ENCODE measurements around the gene TBC1D17.

The TBC1D17 gene

DNA sequence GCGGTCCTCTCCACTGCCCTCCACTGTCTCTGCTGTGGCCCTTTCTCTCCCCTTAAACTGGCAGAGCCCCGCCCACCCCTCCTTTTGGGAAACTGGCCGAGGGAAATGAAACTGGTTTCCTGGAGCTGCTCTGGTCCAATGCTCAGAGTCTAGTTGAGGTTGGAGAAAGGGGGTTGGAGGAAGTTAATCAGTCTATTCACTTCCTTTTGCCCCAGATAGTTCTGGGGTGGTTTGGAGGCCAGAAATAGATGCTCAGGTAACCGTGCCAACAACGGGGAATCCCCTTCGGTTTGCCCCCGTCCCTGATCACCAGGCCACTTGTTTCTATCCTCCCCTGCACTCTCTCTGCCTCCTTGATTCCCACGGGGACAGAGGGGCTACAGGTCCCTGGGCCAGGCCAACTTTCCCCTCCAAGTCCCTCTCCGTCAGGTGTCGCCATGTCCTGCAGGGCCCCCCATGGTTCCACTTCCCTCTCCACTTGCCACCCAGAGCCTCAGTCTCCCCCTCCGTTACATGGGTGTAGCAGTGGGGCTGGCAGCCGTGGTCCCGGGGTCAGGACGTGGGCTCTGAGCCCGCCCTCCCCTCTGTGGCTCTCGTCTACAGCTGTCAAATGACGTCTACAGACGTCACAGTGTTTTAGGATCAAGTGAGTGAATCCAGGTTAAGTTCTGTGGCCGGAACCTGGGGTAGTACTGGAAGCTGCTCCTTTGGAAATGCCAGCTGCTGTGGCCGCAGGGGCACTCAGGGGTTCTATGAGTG is 19.5 kb downstream of the TBC1D17 start, which contains the start of gene IL4I1:
Gene IL4I1, minus strand, starts transcription at position 25 of the 759 bp plus-strand sequence. CDS start 727 bp downstream, outside the sequence.
- DNase-seq, result peak; percentile 35

DNA sequence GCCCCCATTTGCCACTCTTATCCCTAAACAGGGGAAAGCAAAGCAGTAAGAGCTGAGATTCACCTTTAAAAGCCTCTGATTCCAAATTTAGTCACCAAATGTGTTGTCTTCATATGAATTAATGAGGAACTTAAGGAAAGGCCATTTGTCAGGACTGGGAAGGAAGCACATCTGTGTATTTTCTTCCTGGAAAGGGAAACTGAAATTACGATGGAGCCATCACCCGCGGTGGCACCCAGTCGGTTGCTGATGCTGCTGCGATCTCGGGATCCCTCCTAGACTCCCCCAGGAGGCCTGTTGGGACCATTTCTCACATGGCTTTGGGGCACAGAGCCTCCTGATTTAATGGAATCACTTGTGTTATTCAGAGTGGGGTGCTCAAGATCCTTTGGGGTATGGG is 26.6 kb downstream of the TBC1D17 start:
- no peak for DNase-seq

DNA sequence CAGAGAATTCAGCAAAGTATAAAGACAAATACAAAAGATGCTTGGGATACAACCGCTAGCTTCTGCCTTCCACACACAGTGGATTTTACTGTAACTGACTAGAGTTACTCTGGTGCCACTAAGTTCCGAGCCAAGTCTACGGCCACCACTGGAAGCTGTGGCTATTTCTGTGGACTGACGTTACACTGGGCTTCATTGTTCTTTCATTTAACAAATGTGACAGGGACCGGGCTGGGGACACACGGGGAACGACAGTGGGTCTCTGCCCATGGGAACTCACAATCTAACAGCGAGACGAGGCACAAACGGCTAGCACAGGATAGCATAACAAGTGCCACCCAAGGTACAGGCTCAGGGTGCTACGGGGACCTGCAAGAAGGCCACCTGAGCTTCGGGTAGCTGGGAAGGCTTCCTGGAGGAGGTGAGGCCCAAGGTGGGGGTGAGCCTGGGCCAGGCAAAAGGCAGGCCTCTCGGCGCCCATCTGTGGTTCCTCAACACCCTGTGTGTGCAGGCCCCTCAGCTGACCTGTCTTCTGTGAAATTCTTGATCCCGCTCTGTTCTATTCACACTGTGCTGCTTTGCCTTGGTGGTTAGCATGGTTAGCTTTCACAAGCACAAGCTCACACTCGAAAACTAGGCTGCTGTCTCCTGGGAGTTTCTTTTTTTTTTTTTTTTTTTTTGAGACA is 29.5 kb downstream of the TBC1D17 start:
- no peak for DNase-seq

DNA sequence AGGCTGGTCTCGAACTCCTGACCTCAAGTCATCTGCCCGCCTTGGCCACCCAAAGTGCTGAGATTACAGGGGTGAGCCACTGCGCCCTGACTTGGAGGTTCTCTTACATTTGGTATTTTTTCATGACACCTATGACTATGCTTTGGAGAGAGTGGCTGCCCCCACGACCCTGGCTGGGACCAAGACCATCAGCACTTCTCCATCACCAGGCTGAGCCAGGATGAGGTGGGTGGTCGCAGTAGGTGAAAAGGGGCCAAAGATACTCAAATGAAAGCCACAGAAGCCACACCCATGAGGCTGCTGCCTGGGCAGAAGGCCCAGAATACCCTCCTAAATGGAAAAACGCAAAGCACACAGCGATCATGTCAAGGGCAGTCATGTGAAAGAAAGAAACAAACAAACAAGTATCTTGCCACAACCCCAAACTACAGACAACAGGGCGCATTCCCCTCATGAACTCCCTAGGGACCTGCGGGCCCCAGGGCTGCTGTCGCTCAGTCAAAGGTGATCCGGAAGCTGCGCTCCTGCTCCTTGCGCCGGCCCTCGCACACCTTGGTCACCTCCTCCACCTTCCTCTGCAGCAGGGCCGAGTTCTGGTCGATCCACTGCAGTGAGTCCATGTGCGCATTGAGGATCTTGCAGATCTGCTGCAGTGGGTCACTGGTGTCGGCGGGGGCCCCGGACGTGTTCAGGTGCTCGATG is 30.4 kb downstream of the TBC1D17 start:
- DNase-seq, result no peak

DNA sequence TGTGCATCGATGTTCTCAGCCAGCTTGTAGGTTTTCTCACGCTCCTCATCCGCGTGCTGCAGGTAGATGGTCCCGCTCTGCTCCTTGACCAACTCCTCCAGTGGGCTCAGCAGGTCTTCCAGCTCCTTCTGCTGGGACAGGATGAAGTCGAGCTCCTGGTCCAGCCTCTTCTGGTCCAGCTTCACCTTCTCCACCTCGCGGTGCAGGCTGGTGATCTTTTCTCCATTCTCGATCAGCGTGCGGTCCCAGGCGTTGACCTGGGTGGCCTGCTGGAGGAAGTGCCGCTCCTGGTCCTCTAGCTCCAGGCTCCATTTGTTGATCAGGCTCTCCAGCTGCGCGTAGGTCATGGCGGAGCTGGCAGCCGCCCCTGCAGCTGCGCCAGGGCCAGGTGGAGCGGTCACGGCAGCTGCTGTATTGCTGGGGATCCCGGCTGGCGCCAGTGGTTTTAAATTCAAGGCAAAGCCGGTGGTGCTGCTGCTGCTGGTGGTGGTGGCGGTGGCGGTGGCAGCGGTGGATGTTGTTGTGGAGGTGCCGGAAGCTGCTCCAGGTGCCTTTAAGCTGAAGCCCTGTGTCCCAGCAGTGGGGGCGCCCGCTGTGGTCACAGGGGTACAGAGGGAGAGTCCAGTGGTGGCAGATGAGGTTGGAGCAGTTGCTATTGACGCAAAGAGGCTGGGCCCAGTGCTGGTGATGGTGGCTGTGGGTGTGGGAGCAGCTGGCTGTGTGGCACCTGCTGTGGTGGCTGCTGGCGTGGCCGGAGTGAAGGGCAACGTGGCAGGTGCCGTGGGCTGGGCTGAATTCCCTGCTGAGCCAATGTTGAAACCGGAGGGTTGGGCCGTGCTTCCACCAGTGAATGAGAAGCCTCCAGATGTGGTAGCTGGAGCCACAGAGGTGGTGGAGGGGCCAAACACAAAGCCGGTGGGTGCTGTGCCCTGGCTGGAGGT is 31.2 kb downstream of the TBC1D17 start:
- no peak for DNase-seq

DNA sequence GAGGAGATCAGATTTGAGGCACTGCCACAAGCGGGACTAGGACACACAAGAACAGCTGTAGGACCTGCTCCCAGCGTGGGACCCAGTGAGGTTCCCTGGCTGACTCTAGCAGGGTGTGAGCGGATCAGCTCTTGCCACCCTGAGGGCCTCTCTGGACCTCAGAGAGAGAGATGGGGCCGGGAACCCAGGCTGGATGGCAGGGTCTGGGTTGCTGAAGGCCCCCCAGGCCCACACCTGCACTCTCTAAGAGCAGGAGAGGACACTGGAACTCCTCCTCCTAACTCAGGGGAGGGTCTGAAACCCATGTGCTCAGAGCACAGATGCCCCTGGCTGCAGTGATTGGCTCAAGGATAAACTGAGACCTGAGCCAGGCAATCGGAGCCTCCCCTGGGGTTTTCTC is 32.7 kb downstream of the TBC1D17 start:
- no peak for DNase-seq

DNA sequence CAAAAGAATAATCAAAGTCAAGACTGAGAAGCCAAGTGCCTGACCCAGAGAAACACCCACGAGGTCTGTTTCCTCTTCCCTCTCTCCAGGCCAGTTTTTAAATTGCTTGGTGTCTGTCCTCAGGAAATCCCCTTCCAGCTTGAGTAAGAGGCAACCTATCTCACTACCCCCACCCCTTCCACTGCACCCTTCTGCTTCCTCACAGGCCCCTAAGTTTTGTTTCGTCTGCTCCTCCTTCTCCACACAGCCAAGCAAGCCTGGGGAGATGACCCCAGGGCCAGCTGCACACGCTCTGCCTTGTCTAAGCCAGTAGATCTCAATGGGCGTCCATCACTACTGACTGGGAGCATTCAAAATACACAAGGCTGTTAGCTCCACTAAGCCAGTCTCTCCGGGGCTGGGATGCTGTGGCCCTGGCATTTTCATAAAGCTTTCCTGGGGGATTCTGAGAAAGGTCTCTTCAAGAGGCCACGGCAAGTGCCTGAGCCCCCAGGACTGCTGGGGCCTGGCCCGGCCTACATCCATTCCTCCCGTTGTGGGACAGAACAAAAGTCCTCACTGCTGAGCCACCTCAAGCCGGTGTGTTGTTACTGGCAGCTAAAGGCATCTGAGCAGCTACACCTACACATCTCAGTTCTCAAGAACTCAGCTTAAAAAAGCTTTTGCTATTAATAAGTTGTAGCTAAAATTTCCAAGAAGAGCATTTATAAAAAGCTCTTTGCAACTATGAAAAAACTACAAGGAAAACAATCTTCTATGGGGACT is 34.1 kb downstream of the TBC1D17 start:
- DNase-seq, result no peak

DNA sequence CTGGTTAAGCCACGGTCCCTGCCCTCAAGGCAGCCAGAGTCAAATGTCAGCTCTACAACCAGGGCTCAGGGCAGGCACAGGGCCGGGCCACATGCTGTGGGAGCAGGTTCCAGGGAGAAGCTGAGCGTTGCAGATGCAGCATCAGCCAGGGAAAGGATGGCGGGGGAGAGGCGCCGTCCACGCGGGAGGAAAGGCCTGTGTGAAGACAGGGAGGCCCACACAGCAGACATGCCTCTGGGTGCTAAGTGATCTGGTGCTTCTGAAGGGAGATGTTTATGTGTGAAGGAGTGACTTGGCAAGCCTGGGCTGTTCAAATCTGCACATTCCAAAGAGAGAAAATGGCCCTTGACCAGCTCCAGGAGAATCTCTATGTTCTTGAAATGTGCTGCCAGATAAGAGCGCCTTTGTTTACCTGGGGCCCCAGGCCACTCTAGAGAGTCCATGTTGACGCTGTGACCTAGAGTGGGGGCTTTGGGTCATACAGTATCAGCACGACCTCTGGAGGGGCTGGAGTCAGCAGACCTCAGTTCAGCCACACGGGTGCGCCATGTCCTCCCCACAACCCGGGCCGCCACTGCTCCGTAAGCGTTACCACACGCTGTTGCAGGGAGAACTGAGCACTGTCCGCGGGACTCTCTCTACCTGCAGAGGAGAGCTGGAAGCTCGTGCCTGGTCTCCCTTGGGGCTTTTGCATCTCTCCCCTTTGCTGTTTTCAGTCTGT is 35.6 kb downstream of the TBC1D17 start:
- DNase-seq, result no peak

DNA sequence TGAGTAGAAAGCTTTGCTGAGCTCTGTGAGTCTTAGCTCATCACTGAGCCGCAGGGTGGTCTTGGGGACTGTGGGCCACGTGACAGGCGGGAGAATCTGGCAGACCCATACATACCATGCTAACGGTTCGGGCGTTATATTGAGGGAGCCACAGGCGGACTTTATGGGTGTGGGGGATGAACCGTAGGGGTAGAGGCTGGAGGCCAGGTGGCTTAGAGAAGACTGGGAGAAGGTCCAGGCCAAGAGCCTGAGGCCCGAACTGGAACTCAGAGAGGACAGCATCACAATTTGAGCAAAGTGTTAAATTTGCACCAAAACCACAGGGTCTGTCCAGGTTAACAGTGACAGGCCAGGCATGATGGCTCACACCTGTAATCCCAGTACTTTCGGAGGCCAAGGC is 36.2 kb downstream of the TBC1D17 start:
- no peak for DNase-seq

DNA sequence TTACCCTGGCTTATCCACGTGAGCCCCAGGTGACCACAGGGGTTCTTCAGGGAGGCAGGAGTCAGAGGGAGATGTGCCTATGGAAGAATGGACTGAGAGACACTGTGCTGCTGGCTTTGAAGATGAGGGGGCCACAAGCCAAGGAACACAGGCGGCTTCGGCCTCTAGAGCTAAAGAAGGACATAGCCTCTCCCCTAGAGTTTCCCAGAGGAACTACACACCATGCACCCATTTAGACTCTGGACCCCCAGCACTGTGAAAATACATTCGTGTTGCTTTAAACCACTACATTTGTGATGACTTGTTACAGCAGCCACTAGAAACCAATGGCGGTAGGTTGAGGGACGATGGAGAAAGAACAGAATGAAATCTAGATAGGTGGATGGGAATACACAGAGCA is 37.8 kb downstream of the TBC1D17 start:
- no peak for DNase-seq

DNA sequence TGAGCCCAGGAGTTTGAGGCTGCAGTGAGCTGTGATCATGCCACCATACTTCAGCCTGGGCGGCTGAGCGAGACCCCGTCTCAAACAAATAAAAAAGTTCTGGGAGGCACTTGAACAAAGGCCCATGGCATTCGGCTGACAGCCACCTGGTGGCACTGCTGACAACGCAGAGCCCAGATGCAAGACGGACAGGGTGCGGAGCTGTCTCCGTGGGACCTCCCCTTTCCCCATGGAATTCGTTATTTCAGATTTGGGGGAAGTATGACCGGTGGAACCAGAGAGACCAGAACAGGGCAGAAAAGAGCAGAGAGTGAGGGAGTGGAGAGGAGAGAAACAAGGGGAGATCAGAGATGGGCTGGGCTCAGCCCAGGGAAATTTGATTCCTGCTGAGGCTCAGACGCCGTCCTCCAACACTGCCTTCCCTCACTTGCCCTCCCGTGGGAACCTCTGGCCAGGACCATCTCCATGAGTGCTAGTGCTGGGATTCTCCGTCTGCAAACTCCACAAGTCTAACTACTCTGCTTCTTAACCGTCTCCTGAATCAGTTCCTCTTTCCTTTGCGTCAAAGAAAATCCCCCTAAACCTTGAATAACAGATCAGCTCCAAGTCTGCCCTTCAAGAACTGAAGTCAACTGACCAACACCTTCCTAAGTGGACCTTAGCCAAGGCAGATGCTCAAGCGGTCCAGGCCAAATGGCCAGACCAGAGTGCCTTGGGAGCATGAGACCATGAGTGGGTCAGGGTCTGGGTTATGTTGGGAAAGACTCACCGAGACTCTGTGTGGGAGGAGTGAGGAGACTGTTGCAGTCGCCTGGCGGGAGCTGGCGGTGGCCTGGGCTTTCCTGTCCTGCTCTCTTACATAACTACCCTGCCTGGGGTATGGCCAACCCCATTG is 39.6 kb downstream of the TBC1D17 start:
- DNase-seq, result no peak

DNA sequence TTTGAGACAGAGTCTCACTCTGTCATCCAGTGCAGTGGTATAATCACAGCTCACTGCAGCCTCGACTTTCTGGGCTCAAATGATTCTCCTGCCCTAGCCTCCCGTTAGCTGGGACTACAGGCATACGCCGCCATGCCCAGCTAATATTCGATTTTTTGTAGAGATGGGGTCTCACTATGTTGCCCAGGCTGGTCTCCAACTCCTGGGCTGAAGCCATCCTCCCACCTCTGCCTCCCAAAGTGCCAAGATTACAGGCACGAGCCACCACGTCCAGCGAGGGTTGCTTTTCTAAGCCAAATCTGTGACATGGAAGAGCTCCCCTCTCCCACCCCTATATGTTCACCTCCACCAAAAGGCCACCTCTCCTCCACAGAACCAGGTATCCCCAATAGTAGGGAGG is 40.6 kb downstream of the TBC1D17 start:
- no peak for DNase-seq

DNA sequence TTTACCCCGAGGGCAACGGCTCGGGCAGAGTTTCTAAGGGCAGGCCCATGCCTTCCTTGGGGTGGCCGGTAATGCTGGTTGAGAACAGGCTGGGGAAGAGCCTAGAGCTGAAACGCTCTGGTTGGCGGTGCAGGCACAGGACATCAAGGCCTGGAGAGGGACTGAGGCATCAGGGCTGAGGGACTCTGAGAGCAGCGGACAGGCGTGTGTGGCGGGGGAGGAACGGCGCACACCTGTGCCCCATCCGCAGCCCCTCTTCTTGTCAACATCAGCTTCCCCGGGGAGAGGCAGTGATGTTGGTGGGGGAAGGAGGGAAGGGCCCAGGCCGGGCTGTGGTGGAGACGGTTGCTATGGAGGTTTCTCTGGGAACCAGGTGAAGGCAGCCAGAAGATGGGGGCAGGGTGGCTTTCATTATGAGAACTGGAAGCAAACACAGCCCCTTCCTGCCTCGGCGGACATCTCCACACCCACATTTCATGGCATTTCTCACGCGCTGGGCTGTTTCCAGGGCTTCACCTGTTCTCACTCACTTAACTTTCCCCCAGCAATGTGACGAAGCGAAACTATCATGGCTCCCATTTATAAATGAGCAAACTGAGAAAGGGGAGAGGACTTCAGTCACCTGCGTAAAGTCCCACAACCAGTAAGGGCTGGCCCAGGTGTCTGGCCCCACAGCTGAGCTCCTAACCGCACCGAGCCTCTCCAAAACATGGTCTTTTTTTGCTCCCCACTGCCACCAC is 43.3 kb downstream of the TBC1D17 start:
- DNase-seq, result no peak

DNA sequence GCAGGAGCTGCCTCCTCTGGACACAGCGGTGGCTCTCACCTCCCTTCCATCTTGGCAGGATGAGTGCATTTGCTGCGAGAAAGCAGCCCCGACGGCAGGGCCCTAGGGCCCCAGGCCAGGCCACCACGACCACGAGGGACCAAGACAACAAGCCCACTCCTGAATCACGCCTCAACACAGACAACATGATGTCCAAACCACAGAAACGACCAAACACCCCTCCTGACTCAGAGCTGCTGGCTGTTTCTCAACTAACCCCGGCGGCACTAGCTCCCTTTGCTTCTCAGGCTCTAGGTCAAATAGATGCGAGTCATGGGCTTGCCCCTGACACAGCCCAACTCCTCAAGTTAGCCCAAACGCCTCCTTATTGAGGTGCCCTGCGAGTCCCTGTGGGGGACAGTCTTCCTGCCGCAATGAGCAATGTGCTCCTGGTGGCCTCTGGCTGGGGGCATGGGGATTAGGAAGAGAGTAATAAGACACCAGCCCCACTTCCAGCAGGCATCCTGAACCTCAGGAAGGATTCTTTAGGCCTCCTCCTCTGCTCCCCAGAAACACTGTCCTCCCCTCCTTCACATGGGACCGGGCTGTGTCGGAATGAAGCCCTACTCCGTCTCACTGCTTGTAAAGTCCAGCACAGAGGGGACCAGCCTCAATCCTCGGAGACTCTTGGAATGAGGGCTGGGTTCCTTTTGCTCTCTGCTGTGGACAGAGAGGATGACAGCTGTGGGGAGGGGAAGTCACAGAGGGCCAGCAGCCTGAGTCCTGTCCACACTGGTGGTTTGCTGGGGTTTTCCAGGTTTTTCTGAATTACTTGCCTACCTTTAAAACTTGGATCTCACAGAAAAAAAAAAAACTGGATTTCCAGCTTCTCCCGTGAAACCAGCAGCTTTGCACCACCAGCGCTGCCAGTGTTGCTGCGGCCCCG is 44.6 kb downstream of the TBC1D17 start:
- no peak for DNase-seq

DNA sequence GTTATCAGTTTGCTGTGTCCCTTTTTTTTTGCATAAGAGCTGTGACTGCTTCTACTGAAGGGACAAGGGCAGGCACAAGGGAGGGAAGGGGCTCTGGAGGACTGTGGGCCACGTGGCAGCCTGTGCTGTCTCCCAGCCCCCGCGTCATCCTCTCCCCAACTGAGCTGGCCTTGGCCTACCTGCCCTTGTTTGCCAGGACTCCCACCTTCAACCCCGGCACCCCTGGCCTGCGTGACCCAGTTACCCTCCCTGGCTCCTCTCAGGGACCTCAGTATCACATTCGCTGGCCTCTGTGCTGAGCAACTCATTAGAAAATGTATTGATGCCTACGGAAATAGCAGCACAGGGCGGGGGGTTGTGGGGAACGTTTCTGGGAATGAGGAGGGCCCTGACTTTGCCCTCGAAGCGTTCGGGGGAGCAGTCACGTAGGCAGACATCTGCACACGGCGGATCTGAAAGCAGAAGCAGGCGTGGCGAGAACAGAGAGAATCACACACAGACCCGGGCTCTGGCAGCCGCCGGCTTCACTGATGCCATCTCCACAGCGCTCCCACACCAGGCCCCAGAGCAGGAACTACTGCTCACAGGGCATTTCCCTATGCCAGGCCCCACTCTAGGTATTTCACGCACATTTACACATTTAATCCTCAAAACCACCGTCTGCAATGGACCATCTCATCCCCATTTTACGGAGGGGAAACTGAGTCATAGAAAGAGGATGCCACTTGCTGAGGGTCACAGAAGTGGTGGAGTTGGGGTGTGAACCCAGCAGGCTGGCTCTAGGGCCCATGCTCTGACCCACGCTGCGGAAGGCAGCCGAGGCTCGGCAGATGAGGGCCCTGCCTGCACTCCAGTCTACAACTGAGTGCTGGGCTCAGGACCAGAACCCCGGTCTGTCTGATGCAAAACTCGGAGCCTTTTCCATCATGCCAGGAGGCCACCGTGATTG is 45.8 kb downstream of the TBC1D17 start:
- no peak for DNase-seq

DNA sequence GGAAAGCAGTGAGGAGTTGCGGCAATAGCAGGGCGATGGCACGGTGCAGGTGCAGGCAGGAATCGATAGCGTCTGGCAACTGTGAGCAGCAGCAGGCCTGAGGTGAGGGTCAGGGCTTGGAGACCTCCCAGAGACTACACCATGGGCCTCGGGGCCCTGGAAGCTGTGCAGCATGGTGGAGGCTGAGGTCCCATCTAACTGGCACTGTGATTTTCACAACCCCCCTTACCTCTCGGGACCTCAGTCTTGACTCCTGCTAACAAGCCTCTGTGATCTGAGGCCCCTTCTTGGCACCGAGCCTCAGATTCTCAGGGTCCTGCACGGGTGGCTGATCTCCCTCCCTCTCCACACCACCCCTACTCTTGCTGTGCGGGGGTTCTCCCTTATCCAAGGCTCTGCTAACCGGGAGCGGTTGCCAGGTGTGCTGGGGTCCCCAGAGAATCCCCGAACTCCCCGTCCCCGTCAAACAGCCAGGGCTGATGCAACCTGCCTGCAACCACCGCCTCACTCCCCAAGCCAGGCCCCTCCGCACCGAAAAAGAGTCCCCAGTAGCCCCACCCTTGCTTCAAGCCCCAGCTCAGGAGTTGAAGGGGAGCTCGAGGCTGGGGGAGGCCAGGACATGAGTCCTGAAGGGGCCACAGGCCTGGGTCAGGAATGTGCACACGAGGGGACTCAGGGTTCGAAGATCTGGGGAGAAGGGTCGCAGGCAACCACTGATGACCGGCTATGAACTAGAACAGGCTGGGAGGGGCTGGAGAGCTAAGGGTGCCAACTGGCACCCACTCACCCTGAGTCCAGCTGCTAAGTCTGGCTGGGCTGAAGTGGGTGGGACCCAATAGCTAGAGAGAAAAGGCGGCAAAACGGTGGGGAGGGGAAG is 46.7 kb downstream of the TBC1D17 start:
- no peak for DNase-seq
